Esophagus muscularis mucosa (tissue), 4 donors: ENCODE measurements around the gene TAS2R40. TPM values are rescaled to one million over a fixed set of nuclear protein-coding genes. Genes with fewer than 3 reads are reported as not detected.

Source experiments
- DNase-seq: peaks from one replicate; pipeline ENCODE4 v3.0.0-alpha.2; 2017; ENCODE audit errors: extremely low spot score
- H3K27ac ChIP-seq, 4 donors: fragments of 200-600 bp; sonication (generic); replicated peaks in 1 of 4; 1 replicate in 3 of 4; 2 replicates in 1 of 4; pipeline ENCODE4 v1.5.1; 2016 to 2019; ENCODE audit warnings: mild to moderate bottlenecking in 1 of 4
- H3K27me3 ChIP-seq, 4 donors: fragments of 200-600 bp; sonication (generic); one replicate each; pipeline versions ENCODE4 v1.5.1 to v1.6.0; 2016 to 2019
- H3K36me3 ChIP-seq, 4 donors: fragments of 200-600 bp; sonication (generic); one replicate each; pipeline ENCODE4 v1.5.1; 2016 to 2019
- H3K4me1 ChIP-seq, 4 donors: fragments of 200-600 bp; sonication (generic); one replicate each; pipeline ENCODE4 v1.5.1; 2016 to 2019
- H3K4me3 ChIP-seq, 4 donors: fragments of 200-600 bp; sonication (generic); 1 replicate in 2 of 4; 2 replicates in 2 of 4; pipeline ENCODE4 v1.5.1; 2016 to 2019; ENCODE audit warnings: mild to moderate bottlenecking in 4 of 4, moderate library complexity in 1 of 4
- H3K9me3 ChIP-seq, 4 donors: fragments of 200-600 bp; sonication (generic); 1 replicate in 3 of 4; 2 replicates in 1 of 4; pipeline ENCODE4 v1.5.1; 2016 to 2019
- CTCF ChIP-seq, 3 experiments: fragments of 200-600 bp in 2 of 3; fragments of 450-650 bp in 1 of 3; sonication (generic) in 2 of 3; IDR thresholded peaks; one replicate each; pipeline ENCODE4 v1.5.1; 2017 to 2019; ENCODE audit warnings: antibody characterized with exemption in 3 of 3, mild to moderate bottlenecking in 2 of 3, moderate library complexity in 1 of 3
- EP300 ChIP-seq: sonication (generic); formaldehyde crosslinking; IDR thresholded peaks from one replicate; pipeline ENCODE4 v1.6.1; 2017; ENCODE audit warnings: antibody characterized with exemption
- POLR2A ChIP-seq: fragments of 450-650 bp; IDR thresholded peaks from one replicate; pipeline ENCODE4 v1.6.1; 2017; ENCODE audit warnings: antibody characterized with exemption, moderate library complexity, mild to moderate bottlenecking, low read depth
- POLR2AphosphoS5 ChIP-seq, 2 donors: sonication (generic); formaldehyde crosslinking; IDR thresholded peaks; one replicate each; pipeline ENCODE4 v1.6.1; 2017; ENCODE audit warnings: antibody characterized with exemption in 2 of 2
- WGBS: methylation state at CpG from one replicate; pipeline ENCODE4 v1.1.5; 2018; 5-methylcytosine and 5-hydroxymethylcytosine counted together
- intact Hi-C: fragments of 100-400 bp; cut with DNase I; formaldehyde crosslinking; loops from one replicate; pipeline ENCODE4 v1.15.1; 2023
- total RNA-seq, 4 donors: library from RNA; depleted of rRNA; stranded (reverse); fragments of >200 nt; gene quantifications; one replicate each; pipeline versions ENCODE4 v1.1.0 to v1.2.1, GENCODE V29; 2016

Gene TAS2R40
- total RNA-seq, 4 donors from 2014 or later: not detected

- H3K27ac ChIP-seq: no peak within 1 kb of the TSS
- H3K9me3 ChIP-seq: peaks cover 0 to 15% (median 4%) of the 10 kb centered on the region in 4 donors
- no peaks in the 10 kb centered on the region for H3K36me3 ChIP-seq
- no peak for DNase-seq
- H3K4me3 ChIP-seq: no peak within 1 kb of the TSS
- TF ChIP-seq POLR2A: no peak
- no peak for TF ChIP-seq POLR2AphosphoS5 (IDR thresholded peaks at IDR 0.05)
- no peak for TF ChIP-seq CTCF (IDR thresholded peaks at IDR 0.05)
- TF ChIP-seq EP300: no peak
- intact Hi-C loops: no loop called here
- H3K27me3 ChIP-seq: no peaks in the 10 kb centered on the region
- 83% methylated on average over 3 of the region's 3 CpGs for WGBS
- H3K4me1 ChIP-seq: no peaks in the 10 kb centered on the region
Observed at GRCh38 chr7:143183024-143183423, 38.8 kb upstream of the TAS2R40 start, which contains the start of gene TAS2R39. Gene TAS2R39, plus strand, starts transcription at chr7:143183419. Its CDS starts 0 bp downstream, at chr7:143183419.

- no peak for TF ChIP-seq POLR2AphosphoS5 (IDR thresholded peaks at IDR 0.05)
- DNase-seq: no peak
- Histone ChIP-seq H3K9me3 (no peaks in the 10 kb centered on the region), H3K27me3 (no peaks in the 10 kb centered on the region), H3K36me3 (no peaks in the 10 kb centered on the region), H3K27ac (no peak overlapping the region), H3K4me1 (no peaks in the 10 kb centered on the region), H3K4me3 (no peak overlapping the region)
- 47% methylated on average over 1 of the region's 1 CpG for WGBS
- intact Hi-C loops: no loop called here
Observed at GRCh38 chr7:143185551-143185950, 36.3 kb upstream of the TAS2R40 start.

GRCh38 chr7:143188994-143189393 lies 32.8 kb upstream of the TAS2R40 start:
- no peaks in the 10 kb centered on the region for H3K36me3 ChIP-seq
- 69% methylated on average over 6 of the region's 6 CpGs for WGBS
- H3K4me3 ChIP-seq: no peak overlapping the region
- intact Hi-C loops: no loop called here
- H3K27ac ChIP-seq: no peak overlapping the region
- no peaks in the 10 kb centered on the region for H3K9me3 ChIP-seq
- H3K4me1 ChIP-seq: no peaks in the 10 kb centered on the region
- TF ChIP-seq EP300 (no peak), POLR2AphosphoS5 (IDR thresholded peaks at IDR 0.05) (no peak), CTCF (IDR thresholded peaks at IDR 0.05) (no peak), POLR2A (no peak)
- H3K27me3 ChIP-seq: no peaks in the 10 kb centered on the region
- no peak for DNase-seq

GRCh38 chr7:143193880-143194279 lies 28.0 kb upstream of the TAS2R40 start:
- no peaks in the 10 kb centered on the region for H3K36me3 ChIP-seq
- no peaks in the 10 kb centered on the region for H3K27me3 ChIP-seq
- intact Hi-C loops: no loop called here
- H3K4me1 ChIP-seq: no peaks in the 10 kb centered on the region
- DNase-seq: no peak
- H3K4me3 ChIP-seq: no peak overlapping the region
- H3K9me3 ChIP-seq: peaks cover 0 to 6% (median 0%) of the 10 kb centered on the region in 4 donors
- 48% methylated on average over 2 of the region's 2 CpGs for WGBS
- no peak overlapping the region for H3K27ac ChIP-seq
- no peak for TF ChIP-seq POLR2AphosphoS5 (IDR thresholded peaks at IDR 0.05)

GRCh38 chr7:143199040-143199439 lies 22.8 kb upstream of the TAS2R40 start:
- DNase-seq: no peak
- H3K27ac ChIP-seq: no peak overlapping the region
- no peaks in the 10 kb centered on the region for H3K27me3 ChIP-seq
- no peaks in the 10 kb centered on the region for H3K36me3 ChIP-seq
- no peak overlapping the region for H3K4me3 ChIP-seq
- H3K9me3 ChIP-seq: peaks cover 0 to 6% (median 0%) of the 10 kb centered on the region in 4 donors
- H3K4me1 ChIP-seq: no peaks in the 10 kb centered on the region
- intact Hi-C loops: no loop called here
- WGBS: 77% methylated on average over 4 of the region's 4 CpGs
- TF ChIP-seq POLR2AphosphoS5 (IDR thresholded peaks at IDR 0.05) (no peak), EP300 (no peak), CTCF (IDR thresholded peaks at IDR 0.05) (no peak), POLR2A (no peak)

- Histone ChIP-seq H3K27ac (no peak overlapping the region), H3K27me3 (no peaks in the 10 kb centered on the region), H3K4me1 (no peaks in the 10 kb centered on the region), H3K9me3 (no peaks in the 10 kb centered on the region), H3K4me3 (no peak overlapping the region), H3K36me3 (no peaks in the 10 kb centered on the region)
- 90% methylated on average over 2 of the region's 2 CpGs for WGBS
- intact Hi-C loops: no loop called here
- TF ChIP-seq POLR2AphosphoS5 (IDR thresholded peaks at IDR 0.05) (no peak), EP300 (no peak), CTCF (IDR thresholded peaks at IDR 0.05) (no peak), POLR2A (no peak)
- DNase-seq: no peak
Observed at GRCh38 chr7:143202161-143202560, 19.7 kb upstream of the TAS2R40 start.
